ENCODE data around the gene ATG7. TPM values are rescaled to one million over a fixed set of nuclear protein-coding genes. Genes with fewer than 3 reads are reported as not detected.

Gene ATG7
- polyA plus RNA-seq, 2 of the 4 experiments (the other 2 are of a cell fraction), result 27.2 to 41.2 TPM

DNA sequence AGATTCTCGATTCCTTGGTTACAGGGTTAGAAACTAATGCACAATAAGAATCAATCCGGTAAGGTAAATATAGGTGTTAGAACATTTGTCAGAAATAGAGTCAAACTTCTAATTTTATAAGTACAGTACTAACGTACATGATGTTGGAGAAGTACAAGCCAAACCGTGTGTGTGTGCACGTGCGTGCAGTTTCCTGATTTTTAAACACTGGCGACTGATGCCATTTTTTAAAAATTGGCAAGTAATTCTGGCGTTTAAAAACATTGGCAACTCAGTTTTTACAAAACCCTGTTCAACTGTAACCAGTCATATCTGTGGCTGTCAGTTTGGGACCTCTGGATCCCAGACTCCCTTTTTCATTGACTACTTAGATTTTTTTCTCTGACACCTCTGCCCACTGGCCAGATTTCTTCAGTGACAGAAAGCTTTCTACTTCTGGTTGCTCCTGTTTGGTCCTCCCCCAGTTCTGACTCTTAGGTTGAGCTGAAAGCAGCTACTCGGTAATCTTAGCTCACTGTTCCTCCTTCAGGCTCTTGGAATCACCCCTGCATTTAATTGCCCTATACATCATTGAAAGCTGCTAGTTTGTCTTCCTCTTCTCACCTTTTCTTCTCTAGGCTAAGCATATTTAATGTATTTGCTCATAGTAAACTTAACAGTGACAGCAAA lies 843 bp downstream of the ATG7 start:
- Histone ChIP-seq H3K9me3 (no peaks in the 10 kb centered on the region), H3K4me2 (peak overlapping the region; percentile 85), H3K4me1 (peaks cover 12% of the 10 kb centered on the region; the same call in 2 of the 3 replicates), H3K27ac (peak overlapping the region; percentile 83 to 91), H3K4me3 (peak overlapping the region; percentile 73)
- CTCF ChIA-PET, result interaction anchor here (0.7 to 3.9 kb wide), 7 partner anchors 15 to 213 kb away, joined by 3 to 15 read pairs (median 4); no protein-coding TSS in a partner anchor
- no peak for DNase-seq (ENCODE audit: low read depth in 1 of 2, low spot score in 1 of 2)
- ATAC-seq, result no peak
- POLR2A ChIA-PET, result interaction anchor here (1.4 to 2.1 kb wide), 5 partner anchors 9 to 62 kb away, joined by 3 to 29 read pairs (median 8); no protein-coding TSS in a partner anchor
- WGBS (ENCODE audit: missing lambda C conversion rate), result 6% methylated on average over 9 of the region's 9 CpGs
- TF ChIP-seq POLR2AphosphoS2 (conservative IDR thresholded peaks at IDR 0.05; ENCODE audit: low read length) (no peak), HOXB5 (CRISPR knock-in tag; IDR thresholded peaks at IDR 0.05) (no peak), ZNF302 (CRISPR knock-in tag; IDR thresholded peaks at IDR 0.05) (no peak), NFE2L2 (conservative IDR thresholded peaks at IDR 0.05; ENCODE audit: low read length) (no peak), JUNB (IDR thresholded peaks at IDR 0.05) (no peak), FOSL2 (IDR thresholded peaks at IDR 0.05) (no peak), FOSL2 (CRISPR knock-in tag; IDR thresholded peaks at IDR 0.05) (no peak), NR3C1 (IDR thresholded peaks at IDR 0.05) (no peak), ZFP36 (IDR thresholded peaks at IDR 0.05; ENCODE audit: borderline replicate concordance, partially characterized antibody) (no peak), MAZ (IDR thresholded peaks at IDR 0.05; ENCODE audit: borderline replicate concordance, low read depth, low read length) (no peak), TP53 (CRISPR knock-in tag; IDR thresholded peaks at IDR 0.05) (no peak), ZC3H11A (IDR thresholded peaks at IDR 0.05) (no peak), RNF2 (IDR thresholded peaks at IDR 0.05; ENCODE audit: borderline replicate concordance, low read depth) (no peak)
- TF ChIP-seq, protein P1, sequence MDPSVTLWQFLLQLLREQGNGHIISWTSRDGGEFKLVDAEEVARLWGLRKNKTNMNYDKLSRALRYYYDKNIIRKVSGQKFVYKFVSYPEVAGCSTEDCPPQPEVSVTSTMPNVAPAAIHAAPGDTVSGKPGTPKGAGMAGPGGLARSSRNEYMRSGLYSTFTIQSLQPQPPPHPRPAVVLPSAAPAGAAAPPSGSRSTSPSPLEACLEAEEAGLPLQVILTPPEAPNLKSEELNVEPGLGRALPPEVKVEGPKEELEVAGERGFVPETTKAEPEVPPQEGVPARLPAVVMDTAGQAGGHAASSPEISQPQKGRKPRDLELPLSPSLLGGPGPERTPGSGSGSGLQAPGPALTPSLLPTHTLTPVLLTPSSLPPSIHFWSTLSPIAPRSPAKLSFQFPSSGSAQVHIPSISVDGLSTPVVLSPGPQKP (IDR thresholded peaks at IDR 0.05; ENCODE audit: low read depth, low read length), result no peak
- TF ChIP-seq, protein P2, sequence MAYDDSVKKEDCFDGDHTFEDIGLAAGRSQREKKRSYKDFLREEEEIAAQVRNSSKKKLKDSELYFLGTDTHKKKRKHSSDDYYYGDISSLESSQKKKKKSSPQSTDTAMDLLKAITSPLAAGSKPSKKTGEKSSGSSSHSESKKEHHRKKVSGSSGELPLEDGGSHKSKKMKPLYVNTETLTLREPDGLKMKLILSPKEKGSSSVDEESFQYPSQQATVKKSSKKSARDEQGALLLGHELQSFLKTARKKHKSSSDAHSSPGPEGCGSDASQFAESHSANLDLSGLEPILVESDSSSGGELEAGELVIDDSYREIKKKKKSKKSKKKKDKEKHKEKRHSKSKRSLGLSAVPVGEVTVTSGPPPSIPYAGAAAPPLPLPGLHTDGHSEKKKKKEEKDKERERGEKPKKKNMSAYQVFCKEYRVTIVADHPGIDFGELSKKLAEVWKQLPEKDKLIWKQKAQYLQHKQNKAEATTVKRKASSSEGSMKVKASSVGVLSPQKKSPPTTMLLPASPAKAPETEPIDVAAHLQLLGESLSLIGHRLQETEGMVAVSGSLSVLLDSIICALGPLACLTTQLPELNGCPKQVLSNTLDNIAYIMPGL (CRISPR knock-in tag; IDR thresholded peaks at IDR 0.05; ENCODE audit: borderline replicate concordance), result no peak
- TF ChIP-seq, protein P3, sequence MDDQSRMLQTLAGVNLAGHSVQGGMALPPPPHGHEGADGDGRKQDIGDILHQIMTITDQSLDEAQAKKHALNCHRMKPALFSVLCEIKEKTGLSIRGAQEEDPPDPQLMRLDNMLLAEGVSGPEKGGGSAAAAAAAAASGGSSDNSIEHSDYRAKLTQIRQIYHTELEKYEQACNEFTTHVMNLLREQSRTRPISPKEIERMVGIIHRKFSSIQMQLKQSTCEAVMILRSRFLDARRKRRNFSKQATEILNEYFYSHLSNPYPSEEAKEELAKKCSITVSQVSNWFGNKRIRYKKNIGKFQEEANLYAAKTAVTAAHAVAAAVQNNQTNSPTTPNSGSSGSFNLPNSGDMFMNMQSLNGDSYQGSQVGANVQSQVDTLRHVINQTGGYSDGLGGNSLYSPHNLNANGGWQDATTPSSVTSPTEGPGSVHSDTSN (IDR thresholded peaks at IDR 0.05), result no peak
- TF ChIP-seq, protein P4, sequence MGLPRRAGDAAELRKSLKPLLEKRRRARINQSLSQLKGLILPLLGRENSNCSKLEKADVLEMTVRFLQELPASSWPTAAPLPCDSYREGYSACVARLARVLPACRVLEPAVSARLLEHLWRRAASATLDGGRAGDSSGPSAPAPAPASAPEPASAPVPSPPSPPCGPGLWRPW (IDR thresholded peaks at IDR 0.05), result no peak
- FAIRE-seq, result no peak

DNA sequence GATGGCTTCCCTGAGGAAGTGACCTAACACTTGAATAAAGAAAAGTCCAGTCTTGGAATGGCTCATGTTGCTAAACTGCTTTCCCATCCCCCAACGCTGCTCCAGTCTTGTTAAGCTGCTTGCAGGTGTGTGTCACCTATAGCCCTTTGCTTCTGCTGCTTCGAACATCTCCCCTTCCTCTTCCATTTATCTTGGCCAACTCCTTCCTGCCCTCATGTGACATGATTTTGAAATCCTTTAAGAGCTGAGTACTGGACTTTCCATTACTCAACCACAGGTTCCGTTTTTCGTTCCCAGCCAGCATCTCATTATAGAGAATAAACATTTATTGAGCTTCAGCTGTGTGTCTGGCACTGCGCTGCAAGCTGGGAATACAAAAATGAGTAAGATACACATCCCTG lies 1.7 kb downstream of the ATG7 start:
- FAIRE-seq, result no peak
- POLR2A ChIA-PET, result no interaction called here
- DNase-seq (ENCODE audit: low read depth in 1 of 2, low spot score in 1 of 2), result no peak
- ATAC-seq, result no peak
- H3K9me3 ChIP-seq, result no peaks in the 10 kb centered on the region
- no peak overlapping the region for H3K4me3 ChIP-seq
- H3K4me2 ChIP-seq, result peak overlapping the region; percentile 85
- H3K27ac ChIP-seq, result no peak overlapping the region
- CTCF ChIA-PET, result interaction anchor here (0.6 to 3.9 kb wide), 4 partner anchors 38 to 87 kb away, joined by 3 to 15 read pairs (median 4); no protein-coding TSS in a partner anchor
- TF ChIP-seq TP53 (CRISPR knock-in tag; IDR thresholded peaks at IDR 0.05) (no peak), POLR2AphosphoS2 (conservative IDR thresholded peaks at IDR 0.05; ENCODE audit: low read length) (no peak), BHLHE40 (IDR thresholded peaks at IDR 0.05; ENCODE audit: low read depth, low read length) (no peak), CEBPB (IDR thresholded peaks at IDR 0.05) (no peak)
- TF ChIP-seq, protein P1 (IDR thresholded peaks at IDR 0.05; ENCODE audit: low read depth, low read length), result no peak
- 92% methylated on average over 5 of the region's 5 CpGs for WGBS (ENCODE audit: missing lambda C conversion rate)
- H3K4me1 ChIP-seq, result peaks cover 18% of the 10 kb centered on the region; the same call in 2 of the 3 replicates

Data from A549 (cell line).